Measurements from ENCODE around the gene PHF21A. TPM values are rescaled to one million over a fixed set of nuclear protein-coding genes. Genes with fewer than 3 reads are reported as not detected.

The PHF21A gene
- total RNA-seq, 4 donors from 2014 or later: 9.8 to 20.2 (median 15.4) TPM

DNA sequence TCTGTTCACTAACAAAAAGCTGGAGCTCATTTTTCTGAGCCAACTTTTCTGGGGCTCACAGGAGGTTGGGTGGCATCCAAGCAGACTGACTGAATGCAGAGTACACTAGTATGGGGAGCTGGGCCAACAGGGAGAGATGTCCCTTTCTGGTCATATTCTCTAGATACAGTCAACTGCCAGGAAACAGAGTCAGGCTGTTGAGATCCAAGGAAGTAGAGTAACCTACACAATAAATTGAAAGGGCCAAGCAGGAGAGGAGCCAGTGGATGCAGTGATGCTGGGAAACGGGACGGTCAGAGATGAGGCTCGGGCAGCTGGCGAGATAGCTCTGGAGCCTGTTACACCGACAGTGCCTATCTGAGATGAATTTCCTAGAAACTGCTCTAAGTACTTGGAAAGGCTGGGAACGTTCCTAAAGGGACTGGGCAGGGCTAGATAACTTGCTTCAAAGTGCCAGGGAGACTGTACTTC lies 127.7 kb downstream of the PHF21A start:
- H3K4me1 ChIP-seq: peaks cover 27 to 52% of the 10 kb centered on the region in 2 donors
- TF ChIP-seq, protein P1, sequence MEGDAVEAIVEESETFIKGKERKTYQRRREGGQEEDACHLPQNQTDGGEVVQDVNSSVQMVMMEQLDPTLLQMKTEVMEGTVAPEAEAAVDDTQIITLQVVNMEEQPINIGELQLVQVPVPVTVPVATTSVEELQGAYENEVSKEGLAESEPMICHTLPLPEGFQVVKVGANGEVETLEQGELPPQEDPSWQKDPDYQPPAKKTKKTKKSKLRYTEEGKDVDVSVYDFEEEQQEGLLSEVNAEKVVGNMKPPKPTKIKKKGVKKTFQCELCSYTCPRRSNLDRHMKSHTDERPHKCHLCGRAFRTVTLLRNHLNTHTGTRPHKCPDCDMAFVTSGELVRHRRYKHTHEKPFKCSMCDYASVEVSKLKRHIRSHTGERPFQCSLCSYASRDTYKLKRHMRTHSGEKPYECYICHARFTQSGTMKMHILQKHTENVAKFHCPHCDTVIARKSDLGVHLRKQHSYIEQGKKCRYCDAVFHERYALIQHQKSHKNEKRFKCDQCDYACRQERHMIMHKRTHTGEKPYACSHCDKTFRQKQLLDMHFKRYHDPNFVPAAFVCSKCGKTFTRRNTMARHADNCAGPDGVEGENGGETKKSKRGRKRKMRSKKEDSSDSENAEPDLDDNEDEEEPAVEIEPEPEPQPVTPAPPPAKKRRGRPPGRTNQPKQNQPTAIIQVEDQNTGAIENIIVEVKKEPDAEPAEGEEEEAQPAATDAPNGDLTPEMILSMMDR (IDR thresholded peaks at IDR 0.05 in 4 of 5, conservative IDR thresholded peaks at IDR 0.05 in 1 of 5): no peak
- no peak for TF ChIP-seq POLR2A (IDR thresholded peaks at IDR 0.05)
- no peak for ATAC-seq
- no peaks in the 10 kb centered on the region for H3K27me3 ChIP-seq
- intact Hi-C loops (cut with DNase I; ENCODE audit: low total_unique reads): no loop called here
- DNase-seq: no peak
- no peak overlapping the region for H3K27ac ChIP-seq
- H3K4me3 ChIP-seq: no peak overlapping the region
- H3K9me3 ChIP-seq: no peaks in the 10 kb centered on the region
- no peaks in the 10 kb centered on the region for H3K36me3 ChIP-seq
- in situ Hi-C loops (cut with MboI; ENCODE audit: low sequenced_read_pairs in 4 of 4): no loop called here

DNA sequence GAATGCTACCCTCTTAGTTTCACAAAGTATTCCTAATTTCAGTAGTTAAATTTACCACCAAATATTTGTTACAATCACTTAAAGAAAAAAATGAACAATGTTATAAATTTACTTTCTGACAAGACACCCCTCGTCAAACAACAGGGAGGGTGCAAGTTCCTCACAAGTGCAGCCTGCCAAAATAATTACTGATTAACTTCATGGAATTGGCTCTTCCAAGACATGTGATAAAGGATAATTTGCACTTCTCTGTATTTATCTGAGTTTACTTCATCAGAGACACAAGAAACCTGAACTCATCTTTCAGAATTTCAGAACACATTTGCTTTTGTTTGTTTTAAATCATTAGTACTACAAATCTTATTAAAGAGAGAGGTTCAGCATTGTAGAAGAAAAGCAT lies 132.3 kb downstream of the PHF21A start:
- no peaks in the 10 kb centered on the region for H3K9me3 ChIP-seq
- no peak overlapping the region for H3K27ac ChIP-seq
- H3K36me3 ChIP-seq: no peaks in the 10 kb centered on the region
- ATAC-seq (no peak), DNase-seq (no peak)
- peaks cover 7 to 21% of the 10 kb centered on the region in 2 donors for H3K4me1 ChIP-seq
- in situ Hi-C loops (cut with MboI; ENCODE audit: low sequenced_read_pairs in 4 of 4) (no loop called here), intact Hi-C loops (cut with DNase I; ENCODE audit: low total_unique reads) (no loop called here)
- no peak overlapping the region for H3K4me3 ChIP-seq
- no peak for TF ChIP-seq POLR2A (IDR thresholded peaks at IDR 0.05)
- TF ChIP-seq, protein P1 (IDR thresholded peaks at IDR 0.05 in 4 of 5, conservative IDR thresholded peaks at IDR 0.05 in 1 of 5): no peak
- H3K27me3 ChIP-seq: no peaks in the 10 kb centered on the region

DNA sequence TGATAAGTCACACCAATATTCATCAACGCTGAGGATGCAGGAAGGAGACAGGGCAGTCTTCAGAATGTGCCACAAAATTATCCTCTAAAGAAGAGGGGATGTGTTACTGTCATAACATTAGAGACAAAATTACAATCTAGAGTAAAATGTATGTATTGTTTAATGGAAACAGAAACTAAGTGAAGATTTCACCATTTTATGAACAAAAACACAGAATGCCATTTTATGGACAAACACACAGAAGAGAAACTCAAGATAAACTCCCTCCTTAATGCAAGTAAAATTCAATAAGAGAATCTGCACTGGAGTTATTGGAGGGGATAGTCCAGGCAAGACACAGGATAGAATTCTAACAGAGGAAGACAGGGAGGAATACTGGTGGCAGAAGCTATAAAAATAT lies 136.0 kb downstream of the PHF21A start:
- Histone ChIP-seq H3K4me1 (peaks cover 17 to 22% of the 10 kb centered on the region in 2 donors), H3K36me3 (no peaks in the 10 kb centered on the region), H3K9me3 (no peaks in the 10 kb centered on the region), H3K4me3 (no peak overlapping the region), H3K27ac (no peak overlapping the region), H3K27me3 (no peaks in the 10 kb centered on the region)
- no peak for ATAC-seq
- no peak for DNase-seq
- in situ Hi-C loops (cut with MboI; ENCODE audit: low sequenced_read_pairs in 4 of 4) (no loop called here), intact Hi-C loops (cut with DNase I; ENCODE audit: low total_unique reads) (no loop called here)
- TF ChIP-seq POLR2A (IDR thresholded peaks at IDR 0.05): no peak
- TF ChIP-seq, protein P1 (IDR thresholded peaks at IDR 0.05 in 4 of 5, conservative IDR thresholded peaks at IDR 0.05 in 1 of 5): no peak

DNA sequence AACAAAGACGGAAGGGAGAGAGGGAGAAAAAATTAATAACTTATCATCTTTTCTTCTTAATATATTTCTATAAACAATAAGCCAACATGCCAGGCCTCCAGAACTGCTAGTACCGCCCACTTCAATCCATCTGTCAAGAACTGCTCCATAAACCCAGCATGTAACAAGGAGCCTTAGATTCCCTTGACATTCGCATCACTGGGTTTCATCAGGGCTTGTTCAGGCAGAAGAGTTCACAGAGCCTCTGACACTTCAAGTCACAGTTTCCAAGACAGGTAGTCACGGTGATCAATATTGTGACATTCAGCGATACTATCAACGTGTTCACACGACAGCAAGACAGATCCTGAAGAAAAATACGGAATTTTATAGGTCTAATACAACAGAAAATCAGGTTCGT lies 137.1 kb downstream of the PHF21A start:
- no peak overlapping the region for H3K27ac ChIP-seq
- no peak for TF ChIP-seq POLR2A (IDR thresholded peaks at IDR 0.05)
- H3K27me3 ChIP-seq: no peaks in the 10 kb centered on the region
- ATAC-seq (no peak), DNase-seq (no peak)
- peaks cover 26 to 28% of the 10 kb centered on the region in 2 donors for H3K4me1 ChIP-seq
- in situ Hi-C loops (cut with MboI; ENCODE audit: low sequenced_read_pairs in 4 of 4) (no loop called here), intact Hi-C loops (cut with DNase I; ENCODE audit: low total_unique reads) (no loop called here)
- no peak overlapping the region for H3K4me3 ChIP-seq
- H3K36me3 ChIP-seq: peaks cover 0 to 5% of the 10 kb centered on the region in 2 donors
- H3K9me3 ChIP-seq: no peaks in the 10 kb centered on the region

DNA sequence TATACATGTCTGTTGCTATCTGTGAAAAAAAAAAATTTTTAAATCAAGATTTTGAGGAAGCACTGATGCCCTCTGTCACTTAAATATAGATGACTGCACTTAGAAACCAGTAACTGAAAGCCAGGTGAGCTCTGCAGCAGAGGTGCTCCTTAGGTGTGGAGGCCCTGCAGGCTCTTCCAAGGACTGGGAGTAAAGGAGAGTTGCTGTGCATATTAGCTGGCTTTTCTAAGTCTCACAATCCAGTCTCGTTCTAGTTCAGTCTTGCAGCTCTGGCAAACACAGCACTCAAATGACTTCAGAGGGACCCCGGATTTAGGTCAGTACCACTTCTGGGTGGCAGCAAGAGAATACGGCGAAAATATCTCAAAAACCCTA lies 137.8 kb downstream of the PHF21A start:
- ATAC-seq (no peak), DNase-seq (no peak)
- in situ Hi-C loops (cut with MboI; ENCODE audit: low sequenced_read_pairs in 4 of 4) (no loop called here), intact Hi-C loops (cut with DNase I; ENCODE audit: low total_unique reads) (no loop called here)
- H3K36me3 ChIP-seq: peaks cover 0 to 11% of the 10 kb centered on the region in 2 donors
- no peak overlapping the region for H3K4me3 ChIP-seq
- no peak overlapping the region for H3K27ac ChIP-seq
- no peaks in the 10 kb centered on the region for H3K27me3 ChIP-seq
- TF ChIP-seq, protein P1 (IDR thresholded peaks at IDR 0.05 in 4 of 5, conservative IDR thresholded peaks at IDR 0.05 in 1 of 5): no peak
- no peak for TF ChIP-seq POLR2A (IDR thresholded peaks at IDR 0.05)
- no peaks in the 10 kb centered on the region for H3K9me3 ChIP-seq
- H3K4me1 ChIP-seq: peaks cover 26 to 28% of the 10 kb centered on the region in 2 donors

Data from gastrocnemius medialis (tissue), 4 donors.